Gastrocnemius medialis (tissue), 4 donors: ENCODE data around the gene PPY. TPM values are rescaled to one million over a fixed set of nuclear protein-coding genes. Genes with fewer than 3 reads are reported as not detected.
"Not testable (repeated sequence)": the region's sequence is repeated elsewhere in the genome, so short reads cannot be mapped to it uniquely, and the experiment has no call there.

ENCODE experiments used
- ATAC-seq, 2 donors: fragments of 150-250 bp; one replicate each; pipeline ENCODE4 v1.9.1; 2016
- DNase-seq, 2 donors: peaks; one replicate each; pipeline ENCODE4 v3.0.0-alpha.2; 2019
- H3K27ac ChIP-seq, 4 donors: fragments of 200-600 bp; sonication (generic); 1 replicate in 1 of 4; 2 replicates in 3 of 4; pipeline ENCODE4 v1.5.1; 2016 to 2018; ENCODE audit warnings: mild to moderate bottlenecking in 2 of 4, moderate library complexity in 1 of 4
- H3K27me3 ChIP-seq, 3 donors: fragments of 200-600 bp; sonication (generic) in 2 of 3; 1 replicate in 1 of 3; 2 replicates in 2 of 3; pipeline versions ENCODE4 v1.5.1 to v1.6.0; 2016 to 2019; ENCODE audit warnings: mild to moderate bottlenecking in 1 of 3, moderate library complexity in 1 of 3
- H3K36me3 ChIP-seq, 2 donors: fragments of 200-600 bp; sonication (generic) in 1 of 2; one replicate each; pipeline ENCODE4 v1.5.1; 2017 to 2018
- H3K4me1 ChIP-seq, 2 donors: fragments of 200-600 bp; sonication (generic) in 1 of 2; one replicate each; pipeline ENCODE4 v1.5.1; 2016 to 2017; ENCODE audit warnings: mild to moderate bottlenecking in 2 of 2
- H3K4me3 ChIP-seq, 4 donors: fragments of 200-600 bp; sonication (generic) in 3 of 4; 1 replicate in 1 of 4; 2 replicates in 3 of 4; pipeline ENCODE4 v1.5.1; 2016 to 2019; ENCODE audit warnings: mild to moderate bottlenecking in 2 of 4
- H3K9me3 ChIP-seq, 3 donors: fragments of 200-600 bp; sonication (generic) in 2 of 3; 1 replicate in 1 of 3; 2 replicates in 2 of 3; pipeline ENCODE4 v1.5.1; 2016 to 2019
- POLR2A ChIP-seq, 2 donors: fragments of 450-650 bp; IDR thresholded peaks; one replicate each; pipeline ENCODE4 v1.6.1; 2017; ENCODE audit warnings: antibody characterized with exemption in 2 of 2, mild to moderate bottlenecking in 2 of 2, moderate library complexity in 2 of 2
- in situ Hi-C, 4 donors: fragments of 200-750 bp; cut with MboI; loops; one replicate each; pipeline versions ENCODE4 v1.15.0 to v1.8.0; 2017; ENCODE audit warnings: low sequenced_read_pairs in 4 of 4
- intact Hi-C: fragments of 100-400 bp; cut with DNase I; formaldehyde crosslinking; loops from one replicate; pipeline ENCODE4 v1.15.1; 2023; ENCODE audit warnings: low total_unique reads
- total RNA-seq, 4 donors: library from RNA; depleted of rRNA; stranded (reverse); fragments of >200 nt; gene quantifications; one replicate each; pipeline versions ENCODE4 v1.1.0 to v1.2.3, GENCODE V29; 2016
- TF ChIP-seq, protein P1 (sequence below), 5 experiments: fragments of 450-650 bp in 3 of 5; fragments of 200-600 bp in 2 of 5; sonication (generic) in 2 of 5; IDR thresholded peaks in 4 of 5; conservative IDR thresholded peaks in 1 of 5; 1 replicate in 4 of 5; 2 replicates in 1 of 5; pipeline ENCODE4 v1.5.1; 2016 to 2019; ENCODE audit warnings: antibody characterized with exemption in 5 of 5, mild to moderate bottlenecking in 3 of 5, moderate library complexity in 3 of 5

The PPY gene
- total RNA-seq, 4 donors from 2014 or later, result not detected

DNA sequence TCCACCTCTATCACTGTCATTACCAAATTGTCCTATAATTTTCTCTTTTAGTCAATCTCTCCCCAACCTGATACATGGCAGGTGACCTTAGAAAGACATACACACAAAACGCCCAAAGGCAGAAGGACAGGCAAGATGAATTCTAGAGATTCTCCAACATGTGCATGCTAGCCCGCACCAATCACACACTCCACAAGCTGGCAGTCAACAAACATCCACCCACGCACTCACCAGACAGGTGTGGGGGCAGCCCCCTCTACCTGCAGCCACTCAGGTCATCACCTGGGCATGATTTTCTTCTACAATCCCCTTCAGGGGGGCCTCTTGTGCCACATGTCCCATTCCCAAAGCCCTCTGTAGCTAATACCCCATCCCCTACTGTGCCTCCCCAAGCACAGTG lies 44.4 kb downstream of the PPY start:
- peaks cover 0 to 3% (median 2%) of the 10 kb centered on the region in 3 donors for H3K27me3 ChIP-seq
- H3K9me3 ChIP-seq, result no peaks in the 10 kb centered on the region
- ATAC-seq (no peak), DNase-seq (no peak)
- intact Hi-C loops, result no loop called here
- H3K4me1 ChIP-seq, result peaks cover 3 to 11% of the 10 kb centered on the region in 2 donors
- in situ Hi-C loops, result no loop called here
- no peak overlapping the region for H3K27ac ChIP-seq
- no peak overlapping the region for H3K4me3 ChIP-seq
- H3K36me3 ChIP-seq, result no peaks in the 10 kb centered on the region
- TF ChIP-seq, protein P1, sequence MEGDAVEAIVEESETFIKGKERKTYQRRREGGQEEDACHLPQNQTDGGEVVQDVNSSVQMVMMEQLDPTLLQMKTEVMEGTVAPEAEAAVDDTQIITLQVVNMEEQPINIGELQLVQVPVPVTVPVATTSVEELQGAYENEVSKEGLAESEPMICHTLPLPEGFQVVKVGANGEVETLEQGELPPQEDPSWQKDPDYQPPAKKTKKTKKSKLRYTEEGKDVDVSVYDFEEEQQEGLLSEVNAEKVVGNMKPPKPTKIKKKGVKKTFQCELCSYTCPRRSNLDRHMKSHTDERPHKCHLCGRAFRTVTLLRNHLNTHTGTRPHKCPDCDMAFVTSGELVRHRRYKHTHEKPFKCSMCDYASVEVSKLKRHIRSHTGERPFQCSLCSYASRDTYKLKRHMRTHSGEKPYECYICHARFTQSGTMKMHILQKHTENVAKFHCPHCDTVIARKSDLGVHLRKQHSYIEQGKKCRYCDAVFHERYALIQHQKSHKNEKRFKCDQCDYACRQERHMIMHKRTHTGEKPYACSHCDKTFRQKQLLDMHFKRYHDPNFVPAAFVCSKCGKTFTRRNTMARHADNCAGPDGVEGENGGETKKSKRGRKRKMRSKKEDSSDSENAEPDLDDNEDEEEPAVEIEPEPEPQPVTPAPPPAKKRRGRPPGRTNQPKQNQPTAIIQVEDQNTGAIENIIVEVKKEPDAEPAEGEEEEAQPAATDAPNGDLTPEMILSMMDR (IDR thresholded peaks at IDR 0.05 in 4 of 5, conservative IDR thresholded peaks at IDR 0.05 in 1 of 5), result no peak
- no peak for TF ChIP-seq POLR2A (IDR thresholded peaks at IDR 0.05)

DNA sequence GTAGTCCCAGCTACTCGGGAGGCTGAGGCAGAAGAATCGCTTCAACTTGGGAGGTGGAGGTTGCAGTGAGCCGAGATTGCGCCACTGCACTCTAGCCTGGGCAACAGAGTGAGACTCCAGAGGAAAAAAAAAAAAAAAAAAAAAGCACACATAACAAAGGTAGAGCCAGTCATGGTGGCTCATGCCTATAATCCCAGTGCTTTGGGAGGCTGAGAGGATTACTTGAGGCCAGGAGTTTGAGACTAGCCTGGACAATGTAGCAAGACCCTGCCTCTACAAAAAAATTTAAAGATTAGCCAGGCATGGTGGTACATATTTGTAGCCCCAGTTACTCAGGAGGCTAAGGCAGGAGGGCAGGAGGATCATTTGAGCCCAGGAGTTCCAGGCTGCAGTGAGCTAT lies 47.8 kb downstream of the PPY start:
- in situ Hi-C loops, intact Hi-C loops, DNase-seq: not testable (repeated sequence)

GRCh38 chr17:43892647-43892952 lies 49.7 kb downstream of the PPY start:
- intact Hi-C loops, result no loop called here

More for the DNA sequence above, 47.8 kb downstream of the PPY start:
- ATAC-seq, H3K9me3 ChIP-seq, H3K27ac ChIP-seq, H3K27me3 ChIP-seq, H3K4me3 ChIP-seq, H3K36me3 ChIP-seq, H3K4me1 ChIP-seq: not testable (repeated sequence)

GRCh38 chr17:43891851-43892646 lies 50.2 kb downstream of the PPY start:
- H3K4me3 ChIP-seq, result no peak overlapping the region
- H3K27ac ChIP-seq, result no peak overlapping the region
- no peaks in the 10 kb centered on the region for H3K27me3 ChIP-seq
- H3K9me3 ChIP-seq, result no peaks in the 10 kb centered on the region
- intact Hi-C loops, result no loop called here
- ATAC-seq, result no peak
- no peaks in the 10 kb centered on the region for H3K36me3 ChIP-seq
- in situ Hi-C loops, result no loop called here
- H3K4me1 ChIP-seq, result no peaks in the 10 kb centered on the region
- TF ChIP-seq, protein P1 (IDR thresholded peaks at IDR 0.05 in 4 of 5, conservative IDR thresholded peaks at IDR 0.05 in 1 of 5), result no peak
- TF ChIP-seq POLR2A (IDR thresholded peaks at IDR 0.05), result no peak
- no peak for DNase-seq

More at GRCh38 chr17:43892647-43892952, 49.7 kb downstream of the PPY start:
- DNase-seq (no peak), ATAC-seq (no peak)
- in situ Hi-C loops, result no loop called here
- H3K27me3 ChIP-seq, result no peaks in the 10 kb centered on the region
- H3K36me3 ChIP-seq, result no peaks in the 10 kb centered on the region
- H3K9me3 ChIP-seq, result no peaks in the 10 kb centered on the region
- no peak for TF ChIP-seq POLR2A (IDR thresholded peaks at IDR 0.05)
- H3K4me3 ChIP-seq, result no peak overlapping the region
- H3K27ac ChIP-seq, result no peak overlapping the region
- H3K4me1 ChIP-seq, result no peaks in the 10 kb centered on the region

Other genes starting within 250 kb of the PPY start
- not detected for gene SOST, start 183.7 kb downstream of the PPY start, total RNA-seq
- gene DUSP3, start 163.5 kb downstream of the PPY start, total RNA-seq, result 100 to 1,000 TPM; 121 to 184 (median 145) TPM
- not detected for gene CFAP97D1, start 162.0 kb downstream of the PPY start, total RNA-seq
- gene MPP3, start 109.3 kb downstream of the PPY start, total RNA-seq, result 1 to 10 TPM in 2 of 4 donors, under 1 TPM in 2; 0.12 to 2.4 (median 1.1) TPM
- gene CD300LG, start 95.3 kb downstream of the PPY start, total RNA-seq, result 10 to 100 TPM; 18.4 to 28.2 (median 20.8) TPM
- 1 to 10 TPM in 2 of 4 donors, under 1 TPM in 1, not detected in 1; 0.39 to 3.2 (median 2.0) TPM for gene MPP2, start 34.9 kb downstream of the PPY start, total RNA-seq
- not detected for gene PYY, start 11.5 kb upstream of the PPY start, total RNA-seq
- gene NAGS, start 62.1 kb upstream of the PPY start, total RNA-seq, result 1 to 10 TPM in 1 of 4 donors, under 1 TPM in 3; 0.13 to 1.2 (median 0.34) TPM
- 10 to 100 TPM; 28.8 to 38.3 (median 36.4) TPM for gene TMEM101, start 72.5 kb upstream of the PPY start, total RNA-seq
- 10 to 100 TPM; 41.6 to 79.0 (median 56.5) TPM for gene LSM12, start 124.2 kb upstream of the PPY start, total RNA-seq
- 10 to 100 TPM; 30.5 to 40.5 (median 36.4) TPM for gene G6PC3, start 128.3 kb upstream of the PPY start, total RNA-seq
- gene HDAC5, start 181.2 kb upstream of the PPY start, total RNA-seq, result 100 to 1,000 TPM in 2 of 4 donors, 10 to 100 TPM in 2; 36.5 to 301 (median 88.0) TPM
- gene HROB, start 199.5 kb upstream of the PPY start, total RNA-seq, result 1 to 10 TPM in 3 of 4 donors, under 1 TPM in 1; 0.97 to 7.4 (median 1.9) TPM
- gene ASB16, start 228.2 kb upstream of the PPY start, total RNA-seq, result 100 to 1,000 TPM in 1 of 4 donors, 10 to 100 TPM in 3; 13.2 to 134 (median 34.2) TPM
- 10 to 100 TPM; 25.6 to 34.7 (median 27.4) TPM for gene TMUB2, start 244.5 kb upstream of the PPY start, total RNA-seq